HCEC 1CT (cell line): Measurements from ENCODE around the gene GRID1.
"Not testable (repeated sequence)": the region's sequence is repeated elsewhere in the genome, so short reads cannot be mapped to it uniquely, and the experiment has no call there.

ENCODE experiments used
- DNase-seq: peaks from one replicate; pipeline ENCODE4 v3.0.0-alpha.2; 2017

GRID1 gene

GRCh38 chr10:86182150-86182549 lies 184.4 kb downstream of the GRID1 start:
- DNase-seq = no peak

DNA sequence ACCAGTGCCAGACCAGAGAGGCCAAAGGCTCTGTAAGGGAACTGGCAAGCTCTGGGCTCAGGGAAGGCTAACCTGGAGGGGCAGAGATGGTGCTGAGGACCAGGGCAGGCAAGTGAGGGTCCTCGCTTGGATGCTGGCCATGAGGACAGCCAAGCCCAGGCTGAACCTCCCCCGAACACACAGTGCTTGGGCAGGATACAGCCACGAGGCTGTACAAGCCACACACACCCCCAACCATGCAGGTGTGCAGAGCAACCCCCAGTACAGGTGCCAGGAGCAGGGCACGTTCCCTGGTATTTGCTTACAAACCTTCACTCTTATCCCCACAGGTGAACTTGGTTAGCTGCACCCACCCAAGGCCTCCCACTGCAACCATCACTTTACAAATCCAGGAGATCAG lies 185.7 kb downstream of the GRID1 start:
- no peak for DNase-seq

- no peak for DNase-seq
These were observed 186.6 kb downstream of the GRID1 start for GRCh38 chr10:86179961-86180360.

- no peak for DNase-seq
These were observed 187.5 kb downstream of the GRID1 start for GRCh38 chr10:86179153-86179524.

DNA sequence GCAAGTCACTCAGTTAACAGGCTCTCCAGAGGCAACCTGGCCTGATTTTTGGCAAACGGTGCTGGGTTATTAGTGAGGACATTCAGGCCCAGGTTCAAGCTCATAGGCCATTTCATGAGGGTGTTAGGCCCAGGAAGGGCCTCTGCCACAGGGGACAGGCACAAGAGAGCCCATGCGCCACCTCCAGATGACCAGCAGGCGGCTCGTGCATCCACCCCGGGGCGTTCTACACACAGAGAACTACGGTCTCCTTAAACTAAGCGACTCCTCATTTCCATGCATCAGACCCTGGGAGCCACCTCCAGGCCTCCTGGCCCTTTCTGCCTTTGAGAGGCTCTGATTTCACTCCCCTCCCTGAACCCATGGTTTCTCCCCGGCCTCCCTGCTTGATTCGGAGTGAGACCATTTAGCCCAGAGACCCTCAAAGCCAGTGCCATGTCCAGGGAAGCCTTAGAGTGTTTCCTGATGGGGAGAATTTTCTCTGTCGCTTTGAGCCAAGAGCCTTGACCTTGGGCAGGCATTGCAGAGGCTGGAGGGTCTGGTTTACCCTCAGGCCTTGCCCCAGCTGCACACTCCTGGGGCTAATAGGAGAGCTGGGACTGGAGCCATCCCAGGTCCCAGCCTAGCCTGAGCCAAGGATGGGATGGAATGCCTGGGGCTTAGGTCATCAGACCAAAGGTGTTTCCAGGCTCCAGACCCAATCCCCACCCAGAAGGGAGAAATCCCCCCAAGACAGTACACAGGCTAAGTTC lies 188.0 kb downstream of the GRID1 start:
- DNase-seq = no peak

DNA sequence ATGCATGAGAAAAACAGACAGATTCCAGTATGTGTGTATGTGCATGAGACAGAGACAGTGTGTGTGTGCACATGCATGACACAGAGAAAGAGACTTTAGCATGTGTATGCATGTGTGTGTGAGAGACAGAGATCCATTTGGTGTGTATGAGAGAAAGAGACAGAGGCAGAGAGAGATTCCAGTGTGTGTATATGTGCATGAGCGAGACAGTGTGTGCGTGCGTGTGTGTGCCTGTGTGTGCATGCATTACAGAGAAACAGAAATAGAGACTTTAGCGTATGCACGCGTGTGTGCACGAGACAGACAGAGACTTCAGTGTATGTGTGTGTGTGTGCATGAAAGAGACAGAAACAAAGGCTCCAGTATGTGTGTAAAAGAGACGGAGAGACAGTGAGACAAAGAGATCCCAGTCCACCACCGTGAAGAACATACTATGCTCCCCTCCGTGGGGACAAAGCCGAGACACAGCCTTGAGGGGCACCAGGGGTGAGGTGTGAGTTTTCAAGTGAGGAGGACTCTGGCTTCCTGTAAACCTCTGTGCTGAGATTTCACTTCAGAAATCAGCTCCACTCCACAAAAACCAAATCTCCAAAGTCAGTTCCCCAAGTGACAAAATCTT lies 188.9 kb downstream of the GRID1 start:
- no peak for DNase-seq

DNA sequence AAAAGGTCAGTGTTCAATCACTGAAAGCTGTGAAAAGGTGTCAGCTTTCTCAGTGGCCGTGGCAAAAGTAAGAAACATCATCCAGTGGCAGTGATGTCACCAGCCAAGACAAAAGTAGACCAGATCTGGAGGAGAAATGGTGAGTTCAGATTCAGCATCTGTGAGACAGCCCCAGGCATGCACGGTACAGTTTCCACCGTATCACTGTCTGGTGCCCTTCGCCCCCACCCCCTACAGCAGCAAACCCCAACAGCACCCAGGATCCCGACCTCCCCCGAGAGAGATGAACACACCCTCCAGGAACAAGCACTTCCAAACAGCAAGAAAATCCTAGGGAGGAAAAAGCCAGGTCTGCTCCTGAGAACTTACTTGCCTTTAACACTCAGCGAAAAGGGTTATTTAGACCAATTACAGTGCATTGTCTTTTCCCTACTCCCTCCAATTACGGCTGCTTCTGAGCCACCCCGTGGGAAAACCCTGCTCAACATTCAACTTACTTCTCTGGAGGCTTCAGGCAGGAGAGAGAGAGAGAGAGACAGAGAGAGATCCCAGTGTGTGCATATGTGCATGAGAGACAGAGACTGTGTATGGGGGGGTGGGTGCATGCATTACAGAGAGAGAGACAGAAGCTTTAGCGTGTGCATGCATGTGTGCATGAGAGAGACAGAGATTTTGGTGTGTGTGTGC lies 189.6 kb downstream of the GRID1 start:
- DNase-seq = no peak

GRCh38 chr10:86175476-86175875 lies 191.1 kb downstream of the GRID1 start:
- not testable (repeated sequence) for DNase-seq

DNA sequence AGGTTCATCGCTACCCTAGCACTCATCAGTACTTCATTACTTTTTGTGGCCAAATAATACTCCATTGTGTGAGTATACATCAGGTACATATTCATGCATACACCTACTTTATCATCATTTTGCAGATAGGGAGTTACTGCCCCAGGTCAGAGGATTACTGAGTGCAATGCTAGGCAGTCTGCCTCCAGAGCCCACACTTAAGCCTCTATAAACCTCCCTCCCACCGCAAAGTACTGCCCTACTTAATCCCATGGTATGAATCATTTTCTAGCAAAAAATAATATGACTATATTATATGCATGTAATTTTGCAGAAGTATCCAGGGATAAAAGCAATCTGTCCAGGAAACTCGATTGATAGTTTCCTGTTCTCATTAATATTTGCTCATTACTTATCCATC lies 194.3 kb downstream of the GRID1 start:
- DNase-seq = no peak

- no peak for DNase-seq
These were observed 196.1 kb downstream of the GRID1 start for GRCh38 chr10:86170255-86171108.

GRCh38 chr10:86169506-86170254 lies 196.9 kb downstream of the GRID1 start:
- DNase-seq = no peak

GRCh38 chr10:86169066-86169465 lies 197.5 kb downstream of the GRID1 start:
- no peak for DNase-seq

DNA sequence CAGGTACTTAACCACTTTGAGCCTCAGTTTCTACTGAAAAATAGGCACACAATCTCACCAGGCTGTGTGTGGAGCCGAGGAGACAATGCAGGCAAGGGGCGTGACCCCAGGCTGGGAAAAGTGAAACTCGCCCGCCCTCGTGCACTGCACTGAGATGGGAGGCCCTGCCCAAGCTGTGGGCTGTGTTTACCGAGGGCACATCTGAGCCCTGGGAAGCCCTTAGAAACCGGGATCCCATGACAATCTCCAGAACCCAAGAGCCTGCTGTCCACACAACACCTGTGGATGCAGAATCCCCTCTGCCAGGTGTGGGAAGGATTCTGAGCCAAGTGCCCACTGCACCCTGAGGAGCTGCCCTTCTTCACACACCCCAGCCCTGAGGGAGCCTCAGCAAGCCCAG lies 198.3 kb downstream of the GRID1 start:
- no peak for DNase-seq

- no peak for DNase-seq
These were observed 198.8 kb downstream of the GRID1 start for GRCh38 chr10:86167762-86168128.

DNA sequence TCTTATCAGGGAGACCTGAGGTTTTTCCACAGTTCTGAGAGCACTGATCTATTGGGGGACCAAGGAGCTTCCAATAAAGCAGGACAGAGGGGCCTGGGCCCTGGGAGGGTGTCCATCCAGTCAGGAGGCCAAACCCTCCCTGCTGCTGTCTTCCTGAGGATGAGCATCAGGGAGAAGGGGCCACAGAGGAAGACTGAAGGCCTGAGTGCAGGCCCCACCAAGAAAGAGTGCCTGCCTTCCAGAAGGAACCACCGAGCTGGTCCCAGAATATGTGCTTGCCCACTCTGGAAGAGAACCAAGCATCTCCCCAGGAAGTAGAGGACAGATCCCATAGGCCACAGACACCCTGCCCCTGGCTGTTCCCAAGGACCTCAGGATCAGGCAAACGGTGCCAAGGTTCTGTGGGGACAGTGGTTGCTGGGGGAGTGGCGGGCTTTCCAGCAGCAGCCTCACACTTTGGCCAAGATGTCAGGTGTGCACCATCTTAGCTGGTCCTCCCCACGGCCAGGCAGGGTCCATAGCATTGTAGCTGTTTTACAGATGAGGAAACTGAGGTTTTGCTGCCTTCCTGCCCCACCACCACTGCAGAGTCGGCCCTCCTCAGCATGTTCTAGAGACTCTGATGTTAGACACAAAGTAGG lies 199.4 kb downstream of the GRID1 start:
- no peak for DNase-seq

GRCh38 chr10:86165666-86166065 lies 200.9 kb downstream of the GRID1 start:
- no peak for DNase-seq

DNA sequence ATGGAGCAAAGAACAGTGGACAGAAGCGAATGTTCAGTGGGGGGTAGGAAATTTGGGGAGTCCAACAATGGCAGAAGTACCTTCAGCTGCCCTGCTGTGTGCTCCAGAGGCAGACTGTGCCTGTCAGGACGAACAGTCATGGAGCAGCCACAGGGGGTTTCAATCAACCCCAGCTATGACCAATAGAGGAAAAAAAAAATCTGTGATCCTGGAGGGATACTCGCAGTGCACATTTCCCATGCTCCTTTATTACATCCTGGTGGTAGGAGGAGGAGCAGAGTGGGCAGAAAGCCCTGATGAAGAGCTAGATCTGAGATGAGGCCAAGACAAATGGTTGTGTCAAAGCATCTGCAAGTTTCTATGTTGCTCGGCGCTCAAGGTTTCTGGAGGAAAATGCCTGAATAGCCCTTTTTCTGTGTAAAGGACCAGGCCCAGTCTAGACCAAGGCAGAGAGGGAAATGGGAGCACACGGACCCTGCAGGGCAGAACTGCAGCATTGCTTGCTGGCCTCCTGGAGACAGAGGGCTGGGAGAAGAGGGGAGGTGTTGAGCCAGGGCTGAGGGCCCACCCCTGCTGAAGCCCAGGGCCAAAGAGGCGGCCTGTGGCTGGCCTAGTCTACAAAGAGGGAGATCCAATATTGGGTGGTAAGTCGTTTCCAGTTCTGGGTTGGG lies 201.5 kb downstream of the GRID1 start:
- no peak for DNase-seq

DNA sequence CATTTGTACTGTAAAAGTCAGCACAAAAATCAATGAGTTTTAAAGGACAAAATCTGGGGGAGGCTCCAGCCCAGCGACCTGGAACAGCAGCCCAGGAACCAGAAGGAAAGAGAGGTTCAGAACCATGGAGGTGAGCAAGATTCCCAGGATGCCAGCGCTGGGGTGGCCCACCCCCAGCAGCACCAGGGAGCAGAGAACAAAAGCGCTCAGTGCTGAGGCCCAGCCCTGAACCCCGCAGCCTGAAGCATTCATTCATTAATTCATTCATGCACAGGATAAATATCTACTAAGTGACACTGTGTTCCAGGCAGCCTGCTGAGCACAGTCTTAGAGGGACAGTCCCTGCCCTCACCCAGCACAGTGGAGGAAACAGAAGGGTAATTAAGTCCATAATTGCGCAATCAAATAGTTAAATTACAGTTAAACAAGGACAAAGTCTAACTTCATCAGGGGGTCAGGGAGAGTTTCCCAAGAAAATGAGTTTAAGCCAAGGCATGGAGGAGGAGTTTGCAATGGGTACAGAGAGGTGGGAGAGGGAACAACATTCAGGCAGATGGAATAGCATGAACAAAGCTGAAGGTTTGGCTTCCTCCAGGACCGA lies 202.3 kb downstream of the GRID1 start:
- DNase-seq = no peak

DNA sequence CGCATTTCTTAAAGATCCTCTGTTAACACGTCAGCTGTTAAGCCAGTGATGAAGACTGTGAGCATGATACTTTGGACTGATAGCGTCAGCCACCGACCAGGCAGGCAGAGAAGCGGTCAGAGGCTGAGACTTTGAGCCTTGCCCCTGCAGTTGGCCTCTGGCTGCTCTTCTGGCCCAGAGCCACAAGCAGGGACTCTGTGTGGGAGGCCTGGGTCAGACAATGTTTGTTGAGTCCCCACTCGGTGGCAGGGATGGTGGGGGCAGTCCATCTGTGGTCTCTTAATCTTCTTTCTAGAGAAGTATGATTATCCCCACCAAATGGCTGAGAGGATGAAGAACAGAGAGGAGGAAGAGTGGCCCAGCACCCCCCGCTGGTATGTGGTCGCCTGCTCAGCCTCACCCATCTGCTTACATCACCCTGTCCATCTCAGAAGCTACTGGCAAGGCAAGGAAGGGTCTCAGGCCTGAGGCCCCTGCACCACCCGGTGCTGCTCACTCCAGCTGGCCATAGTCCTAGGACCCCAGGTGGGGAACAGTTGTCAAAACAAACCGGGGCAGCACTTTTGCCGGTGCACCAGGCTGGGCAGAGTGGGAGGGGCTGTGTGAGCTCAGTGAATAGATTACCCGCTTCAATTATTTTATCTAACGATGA lies 202.9 kb downstream of the GRID1 start:
- no peak for DNase-seq

GRCh38 chr10:86162696-86163400 lies 203.7 kb downstream of the GRID1 start:
- DNase-seq = no peak
